Fibroblast of villous mesenchyme (primary cell): ENCODE measurements around the gene MORC2. TPM values are rescaled to one million over a fixed set of nuclear protein-coding genes. Genes with fewer than 3 reads are reported as not detected.

Source experiments
- DNase-seq: peaks from one replicate; pipeline ENCODE4 v3.0.0-alpha.2; 2010; ENCODE audit warnings: low read depth
- H3K4me3 ChIP-seq: 2 replicates; pipeline ENCODE4 v1.5.1; 2011; ENCODE audit warnings: low read depth, mild to moderate bottlenecking, low read length
- CTCF ChIP-seq: IDR thresholded peaks from 2 replicates; pipeline ENCODE4 v1.5.1; 2012; ENCODE audit warnings: low read depth, mild to moderate bottlenecking, low read length; ENCODE audit not compliant: insufficient read depth
- total RNA-seq: library from RNA; depleted of rRNA; stranded (reverse); fragments of >200 nt; gene quantifications from 2 replicates; pipeline ENCODE4 v1.2.3, GENCODE V29; 2012

Gene MORC2
- total RNA-seq, 1 donor: 24.2 TPM

- no peak for TF ChIP-seq CTCF
- DNase-seq: peak; percentile 20
- H3K4me3 ChIP-seq: no peak overlapping the region
Observed at GRCh38 chr22:30881361-30882183, 87.0 kb downstream of the MORC2 start.

GRCh38 chr22:30880847-30881246 is 87.7 kb downstream of the MORC2 start:
- no peak for DNase-seq
- H3K4me3 ChIP-seq: no peak overlapping the region
- no peak for TF ChIP-seq CTCF

- DNase-seq: no peak
- H3K4me3 ChIP-seq: no peak overlapping the region
Observed at GRCh38 chr22:30880181-30880601, 88.4 kb downstream of the MORC2 start.

GRCh38 chr22:30879415-30879797 is 89.2 kb downstream of the MORC2 start:
- no peak for TF ChIP-seq CTCF
- no peak for DNase-seq
- no peak overlapping the region for H3K4me3 ChIP-seq

More at GRCh38 chr22:30880181-30880601, 88.4 kb downstream of the MORC2 start:
- no peak for TF ChIP-seq CTCF

GRCh38 chr22:30878516-30879414 is 89.8 kb downstream of the MORC2 start:
- DNase-seq: no peak
- H3K4me3 ChIP-seq: no peak overlapping the region
- TF ChIP-seq CTCF: no peak

GRCh38 chr22:30877662-30878515 is 90.7 kb downstream of the MORC2 start:
- TF ChIP-seq CTCF: no peak
- H3K4me3 ChIP-seq: no peak overlapping the region
- no peak for DNase-seq
